Measurements from ENCODE around the gene THSD7A. TPM values are rescaled to one million over a fixed set of nuclear protein-coding genes. Genes with fewer than 3 reads are reported as not detected.

THSD7A gene
- total RNA-seq, 3 donors from 2014 or later: 4.0 to 6.9 (median 4.4) TPM

GRCh38 chr7:11623093-11623678 lies 208.8 kb downstream of the THSD7A start:
- DNase-seq (ENCODE audit: low spot score in 2 of 2): no peak
- intact Hi-C loops (cut with DNase I; ENCODE audit: low total_unique reads): no loop called here
- Histone ChIP-seq H3K36me3 (no peaks in the 10 kb centered on the region), H3K9me3 (no peaks in the 10 kb centered on the region), H3K27ac (no peak overlapping the region), H3K4me3 (no peak overlapping the region), H3K27me3 (no peaks in the 10 kb centered on the region), H3K4me1 (no peaks in the 10 kb centered on the region)
- TF ChIP-seq POLR2A (IDR thresholded peaks at IDR 0.05) (no peak), POLR2AphosphoS5 (IDR thresholded peaks at IDR 0.05) (no peak)
- TF ChIP-seq, protein P1, sequence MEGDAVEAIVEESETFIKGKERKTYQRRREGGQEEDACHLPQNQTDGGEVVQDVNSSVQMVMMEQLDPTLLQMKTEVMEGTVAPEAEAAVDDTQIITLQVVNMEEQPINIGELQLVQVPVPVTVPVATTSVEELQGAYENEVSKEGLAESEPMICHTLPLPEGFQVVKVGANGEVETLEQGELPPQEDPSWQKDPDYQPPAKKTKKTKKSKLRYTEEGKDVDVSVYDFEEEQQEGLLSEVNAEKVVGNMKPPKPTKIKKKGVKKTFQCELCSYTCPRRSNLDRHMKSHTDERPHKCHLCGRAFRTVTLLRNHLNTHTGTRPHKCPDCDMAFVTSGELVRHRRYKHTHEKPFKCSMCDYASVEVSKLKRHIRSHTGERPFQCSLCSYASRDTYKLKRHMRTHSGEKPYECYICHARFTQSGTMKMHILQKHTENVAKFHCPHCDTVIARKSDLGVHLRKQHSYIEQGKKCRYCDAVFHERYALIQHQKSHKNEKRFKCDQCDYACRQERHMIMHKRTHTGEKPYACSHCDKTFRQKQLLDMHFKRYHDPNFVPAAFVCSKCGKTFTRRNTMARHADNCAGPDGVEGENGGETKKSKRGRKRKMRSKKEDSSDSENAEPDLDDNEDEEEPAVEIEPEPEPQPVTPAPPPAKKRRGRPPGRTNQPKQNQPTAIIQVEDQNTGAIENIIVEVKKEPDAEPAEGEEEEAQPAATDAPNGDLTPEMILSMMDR (IDR thresholded peaks at IDR 0.05): no peak

GRCh38 chr7:11620406-11621253 lies 211.4 kb downstream of the THSD7A start:
- no peak overlapping the region for H3K27ac ChIP-seq
- no peaks in the 10 kb centered on the region for H3K9me3 ChIP-seq
- intact Hi-C loops (cut with DNase I; ENCODE audit: low total_unique reads): no loop called here
- no peaks in the 10 kb centered on the region for H3K4me1 ChIP-seq
- no peak for DNase-seq (ENCODE audit: low spot score in 2 of 2)
- no peaks in the 10 kb centered on the region for H3K36me3 ChIP-seq
- no peaks in the 10 kb centered on the region for H3K27me3 ChIP-seq
- H3K4me3 ChIP-seq: no peak overlapping the region
- TF ChIP-seq POLR2A (IDR thresholded peaks at IDR 0.05) (no peak), POLR2AphosphoS5 (IDR thresholded peaks at IDR 0.05) (no peak)
- TF ChIP-seq, protein P1 (IDR thresholded peaks at IDR 0.05): no peak

GRCh38 chr7:11616466-11616865 lies 215.5 kb downstream of the THSD7A start:
- Histone ChIP-seq H3K4me1 (no peaks in the 10 kb centered on the region), H3K4me3 (no peak overlapping the region), H3K27ac (no peak overlapping the region), H3K9me3 (no peaks in the 10 kb centered on the region), H3K36me3 (no peaks in the 10 kb centered on the region), H3K27me3 (no peaks in the 10 kb centered on the region)
- intact Hi-C loops (cut with DNase I; ENCODE audit: low total_unique reads): no loop called here
- TF ChIP-seq POLR2AphosphoS5 (IDR thresholded peaks at IDR 0.05): no peak
- TF ChIP-seq, protein P1 (IDR thresholded peaks at IDR 0.05): no peak
- TF ChIP-seq POLR2A (IDR thresholded peaks at IDR 0.05): no peak
- DNase-seq (ENCODE audit: low spot score in 2 of 2): no peak

- no peaks in the 10 kb centered on the region for H3K36me3 ChIP-seq
- H3K27me3 ChIP-seq: no peaks in the 10 kb centered on the region
- H3K4me3 ChIP-seq: no peak overlapping the region
Measured at GRCh38 chr7:11615174-11615573, 216.8 kb downstream of the THSD7A start.

More at GRCh38 chr7:11615174-11615573, 216.8 kb downstream of the THSD7A start:
- no peak for DNase-seq (ENCODE audit: low spot score in 2 of 2)
- H3K27ac ChIP-seq: no peak overlapping the region
- H3K4me1 ChIP-seq: no peaks in the 10 kb centered on the region
- no peaks in the 10 kb centered on the region for H3K9me3 ChIP-seq
- intact Hi-C loops (cut with DNase I; ENCODE audit: low total_unique reads): no loop called here
- TF ChIP-seq POLR2A (IDR thresholded peaks at IDR 0.05) (no peak), POLR2AphosphoS5 (IDR thresholded peaks at IDR 0.05) (no peak)
- TF ChIP-seq, protein P1 (IDR thresholded peaks at IDR 0.05): no peak

All from breast epithelium (tissue), 4 donors.